OCI-LY3 (cell line): Measurements from ENCODE around the gene TMEM247.

ENCODE experiments used
- H2AFZ ChIP-seq: fragments of 200-600, 300-600 bp; shearing (Covaris generic); 2 replicates; pipeline ENCODE4 v1.6.0; 2014; ENCODE audit warnings: antibody characterized with exemption, low read depth, low read length
- H3K27ac ChIP-seq: fragments of 200-600, 300-600 bp; sonication (generic); 2 replicates; pipeline ENCODE4 v1.5.1; 2014; ENCODE audit warnings: mild to moderate bottlenecking, low read length, moderate library complexity, mixed read lengths
- H3K27me3 ChIP-seq: fragments of 200-600, 300-600 bp; sonication (generic); 2 replicates; pipeline ENCODE4 v1.6.1; 2014; ENCODE audit warnings: low read depth, low read length, mixed read lengths
- H3K36me3 ChIP-seq: fragments of 200-600, 300-600 bp; sonication (generic); replicated peaks from 2 replicates; pipeline ENCODE3; 2014; ENCODE audit warnings: low read depth, low read length, mixed read lengths
- H3K4me1 ChIP-seq: fragments of 300-600, 200-600 bp; sonication (generic); 2 replicates; pipeline ENCODE4 v1.6.1; 2014; ENCODE audit warnings: low read length, mixed read lengths
- H3K4me2 ChIP-seq: fragments of 200-600, 300-600 bp; sonication (generic); 2 replicates; pipeline ENCODE4 v1.6.1; 2014; ENCODE audit warnings: low read length, mixed read lengths
- H3K4me3 ChIP-seq: fragments of 300-600, 200-600 bp; sonication (generic); 2 replicates; pipeline ENCODE4 v1.5.1; 2014; ENCODE audit warnings: antibody characterized with exemption, mild to moderate bottlenecking, low read length, moderate library complexity
- H3K79me2 ChIP-seq: fragments of 300-600, 200-600 bp; shearing (Covaris generic); 2 replicates; pipeline ENCODE4 v1.6.1; 2014; ENCODE audit warnings: mild to moderate bottlenecking, low read length, mixed read lengths
- H3K9ac ChIP-seq: fragments of 300-600, 200-600 bp; shearing (Covaris generic); 2 replicates; pipeline ENCODE4 v1.6.0; 2014; ENCODE audit warnings: mild to moderate bottlenecking, low read length, moderate library complexity
- H3K9me3 ChIP-seq: fragments of 200-600, 300-600 bp; shearing (Covaris generic); 2 replicates; pipeline ENCODE4 v1.6.1; 2014; ENCODE audit warnings: low read length, mixed read lengths; ENCODE audit not compliant: insufficient read depth
- H4K20me1 ChIP-seq: fragments of 200-600, 300-600 bp; sonication (generic); 2 replicates; pipeline ENCODE4 v1.6.1; 2016; ENCODE audit warnings: low read length, mixed read lengths; ENCODE audit not compliant: insufficient read depth
- EZH2phosphoT487 ChIP-seq: fragments of 200-600 bp; shearing (Covaris generic); IDR thresholded peaks from 2 replicates; pipeline ENCODE4 v1.6.1; 2018; ENCODE audit warnings: antibody characterized with exemption, mixed run types, low read depth
- TF ChIP-seq, protein P1 (sequence below): fragments of 200-600, 300-600 bp; sonication (generic); IDR thresholded peaks from 2 replicates; pipeline ENCODE4 v1.5.1; 2014; ENCODE audit warnings: antibody characterized with exemption, low read length, low read depth

The TMEM247 gene

DNA sequence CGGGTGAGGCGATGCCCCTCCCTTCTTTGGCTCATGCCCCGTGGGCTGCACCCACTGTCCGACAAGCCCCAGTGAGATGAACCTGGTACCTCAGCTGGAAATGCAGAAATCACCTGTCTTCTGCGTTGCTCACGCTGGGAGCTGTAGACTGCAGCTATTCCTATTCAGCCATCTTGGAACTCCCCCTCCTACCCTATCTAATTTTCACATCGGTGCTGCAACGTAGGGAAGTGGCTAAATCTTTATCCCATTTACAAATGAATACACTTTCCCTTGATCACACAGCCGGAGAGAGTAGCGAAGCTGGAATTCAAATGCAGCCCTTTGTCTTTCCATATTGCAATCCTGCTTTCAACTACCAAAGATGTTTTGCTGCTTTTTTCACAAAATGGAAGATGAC is 1.4 kb upstream of the TMEM247 start:
- H3K9ac ChIP-seq, result no peak overlapping the region
- H3K27me3 ChIP-seq, result no peaks in the 10 kb centered on the region
- H3K79me2 ChIP-seq, result no peaks in the 10 kb centered on the region
- no peaks in the 10 kb centered on the region for H4K20me1 ChIP-seq
- H3K4me2 ChIP-seq, result no peak overlapping the region
- H2AFZ ChIP-seq, result no peak overlapping the region
- TF ChIP-seq, protein P1, sequence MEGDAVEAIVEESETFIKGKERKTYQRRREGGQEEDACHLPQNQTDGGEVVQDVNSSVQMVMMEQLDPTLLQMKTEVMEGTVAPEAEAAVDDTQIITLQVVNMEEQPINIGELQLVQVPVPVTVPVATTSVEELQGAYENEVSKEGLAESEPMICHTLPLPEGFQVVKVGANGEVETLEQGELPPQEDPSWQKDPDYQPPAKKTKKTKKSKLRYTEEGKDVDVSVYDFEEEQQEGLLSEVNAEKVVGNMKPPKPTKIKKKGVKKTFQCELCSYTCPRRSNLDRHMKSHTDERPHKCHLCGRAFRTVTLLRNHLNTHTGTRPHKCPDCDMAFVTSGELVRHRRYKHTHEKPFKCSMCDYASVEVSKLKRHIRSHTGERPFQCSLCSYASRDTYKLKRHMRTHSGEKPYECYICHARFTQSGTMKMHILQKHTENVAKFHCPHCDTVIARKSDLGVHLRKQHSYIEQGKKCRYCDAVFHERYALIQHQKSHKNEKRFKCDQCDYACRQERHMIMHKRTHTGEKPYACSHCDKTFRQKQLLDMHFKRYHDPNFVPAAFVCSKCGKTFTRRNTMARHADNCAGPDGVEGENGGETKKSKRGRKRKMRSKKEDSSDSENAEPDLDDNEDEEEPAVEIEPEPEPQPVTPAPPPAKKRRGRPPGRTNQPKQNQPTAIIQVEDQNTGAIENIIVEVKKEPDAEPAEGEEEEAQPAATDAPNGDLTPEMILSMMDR, result no peak
- TF ChIP-seq EZH2phosphoT487, result no peak
- H3K9me3 ChIP-seq, result no peaks in the 10 kb centered on the region
- H3K4me1 ChIP-seq, result peaks cover 21% of the 10 kb centered on the region
- H3K36me3 ChIP-seq, result no peaks in the 10 kb centered on the region
- no peak overlapping the region for H3K4me3 ChIP-seq
- H3K27ac ChIP-seq, result no peak overlapping the region

DNA sequence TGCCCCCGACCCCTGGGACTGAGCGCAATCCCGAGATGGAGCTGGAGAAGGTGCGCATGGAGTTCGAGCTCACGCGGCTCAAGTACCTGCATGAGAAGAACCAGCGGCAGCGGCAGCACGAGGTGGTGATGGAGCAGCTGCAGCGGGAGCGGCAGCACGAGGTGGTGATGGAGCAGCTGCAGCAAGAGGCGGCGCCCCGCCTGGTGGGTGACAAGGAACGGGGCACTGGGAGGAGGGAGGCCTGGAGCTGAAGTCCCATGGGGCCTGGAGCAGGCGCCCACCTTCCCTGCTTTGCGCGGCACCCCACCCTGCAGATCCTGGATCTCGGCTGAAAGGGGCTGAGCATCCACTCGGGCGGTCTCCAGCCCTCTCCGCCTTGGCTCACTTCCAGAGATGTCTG is 1.2 kb downstream of the TMEM247 start:
- Histone ChIP-seq H4K20me1 (no peaks in the 10 kb centered on the region), H3K27me3 (no peaks in the 10 kb centered on the region), H3K9ac (no peak overlapping the region), H3K4me3 (no peak overlapping the region), H2AFZ (no peak overlapping the region), H3K79me2 (no peaks in the 10 kb centered on the region), H3K4me2 (no peak overlapping the region), H3K36me3 (no peaks in the 10 kb centered on the region), H3K9me3 (no peaks in the 10 kb centered on the region), H3K4me1 (peaks cover 28% of the 10 kb centered on the region), H3K27ac (no peak overlapping the region)
- TF ChIP-seq, protein P1, result no peak
- no peak for TF ChIP-seq EZH2phosphoT487

DNA sequence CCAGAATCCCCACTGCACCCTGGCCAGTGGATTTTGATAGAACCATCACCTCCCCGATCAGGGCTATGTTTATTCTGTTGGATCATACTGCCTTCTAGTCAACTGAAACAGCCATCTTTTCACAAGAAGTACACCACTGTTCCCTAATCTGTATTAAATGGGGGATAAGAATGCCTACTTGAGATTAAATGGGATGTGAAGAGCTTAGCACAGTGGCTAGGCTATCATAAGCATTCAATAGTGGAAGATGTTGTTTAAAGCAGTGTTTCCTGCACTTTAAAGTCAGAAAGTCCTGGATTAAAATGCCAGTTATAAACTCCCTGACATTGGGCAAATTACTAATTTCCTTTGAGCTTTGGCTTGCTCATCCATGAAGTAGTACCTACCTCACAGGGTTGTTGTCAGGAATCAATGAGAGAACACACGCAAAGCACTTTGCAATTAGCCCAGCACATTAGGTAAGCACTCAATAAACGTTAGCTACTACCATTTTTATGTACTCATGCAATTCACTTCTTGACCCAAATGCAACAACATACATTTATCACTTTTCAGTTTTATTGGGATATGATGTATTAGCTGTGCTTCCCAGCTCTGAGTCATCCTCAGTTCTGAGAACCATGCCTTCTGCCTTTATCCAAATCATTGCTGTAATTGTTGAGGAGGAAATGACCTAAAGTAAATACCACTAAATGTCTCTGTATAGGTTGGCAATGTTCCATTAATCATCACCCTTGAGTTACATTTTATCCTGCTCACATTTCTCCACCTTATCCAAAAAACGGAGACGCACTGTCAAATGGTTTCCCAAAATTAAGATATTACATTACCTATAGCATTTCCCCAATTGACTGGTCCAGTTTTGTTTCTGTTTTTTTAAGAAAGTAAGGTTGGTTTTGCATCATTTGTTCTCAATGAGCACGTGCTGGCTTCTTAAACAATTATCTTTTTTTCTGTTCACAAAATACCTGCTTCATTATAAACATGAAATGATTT is 2.1 kb downstream of the TMEM247 start:
- peaks cover 28% of the 10 kb centered on the region for H3K4me1 ChIP-seq
- H4K20me1 ChIP-seq, result no peaks in the 10 kb centered on the region
- H3K4me3 ChIP-seq, result peak overlapping the region; percentile 29
- H3K36me3 ChIP-seq, result no peaks in the 10 kb centered on the region
- peak overlapping the region; percentile 54 for H3K4me2 ChIP-seq
- H2AFZ ChIP-seq, result peak overlapping the region; percentile 49; the same call in 1 of the 2 replicates
- H3K9me3 ChIP-seq, result no peaks in the 10 kb centered on the region
- H3K27ac ChIP-seq, result peak overlapping the region; percentile 84
- H3K27me3 ChIP-seq, result no peaks in the 10 kb centered on the region
- H3K9ac ChIP-seq, result peak overlapping the region; percentile 8; the same call in 1 of the 2 replicates
- no peaks in the 10 kb centered on the region for H3K79me2 ChIP-seq
- no peak for TF ChIP-seq EZH2phosphoT487
- TF ChIP-seq, protein P1, result no peak

DNA sequence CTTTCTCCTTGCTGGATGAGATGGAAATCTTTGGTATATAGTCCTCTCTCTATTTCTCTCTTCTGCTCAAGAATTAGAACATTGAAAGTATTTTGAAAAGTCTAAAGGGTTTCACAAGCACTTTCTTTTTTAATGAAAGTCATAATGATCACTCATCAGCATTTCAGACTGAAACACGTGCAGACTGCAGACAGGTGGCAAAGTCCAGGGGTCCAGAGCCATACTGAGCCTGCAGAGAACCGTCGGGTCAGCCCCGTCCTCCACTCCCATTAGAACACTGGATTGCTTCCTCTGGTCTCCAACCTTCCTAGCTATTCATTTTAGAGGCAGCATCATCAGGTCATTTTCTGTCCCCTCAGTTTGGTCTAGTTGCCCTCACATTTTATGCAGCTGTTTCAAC is 3.1 kb downstream of the TMEM247 start:
- TF ChIP-seq, protein P1, result no peak
- no peak for TF ChIP-seq EZH2phosphoT487
- Histone ChIP-seq H3K4me2 (peak overlapping the region; percentile 54), H4K20me1 (no peaks in the 10 kb centered on the region), H3K36me3 (no peaks in the 10 kb centered on the region), H2AFZ (peak overlapping the region; percentile 36; the same call in 1 of the 2 replicates), H3K79me2 (no peaks in the 10 kb centered on the region), H3K27ac (peak overlapping the region; percentile 84), H3K9me3 (no peaks in the 10 kb centered on the region), H3K27me3 (no peaks in the 10 kb centered on the region), H3K4me1 (peaks cover 33% of the 10 kb centered on the region), H3K4me3 (no peak overlapping the region; the same call in 1 of the 2 replicates), H3K9ac (peak overlapping the region; percentile 13; the same call in 1 of the 2 replicates)
